A549 (cell line): ENCODE data around the gene KRT8.
A peak's percentile ranks its signal among the peaks of the same experiment; 100 is the strongest.

Experiments used
- CTCF ChIP-seq: fragments of >200 bp; sonication (Bioruptor Twin); formaldehyde crosslinking; IDR thresholded peaks from 3 replicates; pipeline ENCODE4 v1.5.1; 2016
- E2F6 ChIP-seq: IDR thresholded peaks from 2 replicates; pipeline ENCODE4 v1.6.1; 2012; ENCODE audit warnings: low read depth, borderline replicate concordance
- EP300 ChIP-seq, 2 experiments: fragments of >200 bp; sonication (Bioruptor Twin); formaldehyde crosslinking; IDR thresholded peaks; 2 replicates in 1 of 2; 3 replicates in 1 of 2; pipeline ENCODE4 v1.6.1; 2016 to 2017
- FOSL2 ChIP-seq, 2 experiments: fragments of 450-650 bp in 1 of 2; fragments of >200 bp in 1 of 2; sonication (Bioruptor Twin) in 1 of 2; formaldehyde crosslinking; IDR thresholded peaks; 2 replicates each; pipeline versions ENCODE4 v1.5.0 to v1.6.1; 2016 to 2020; ENCODE audit warnings: mild to moderate bottlenecking in 1 of 2, moderate library complexity in 1 of 2
- HOXA7 ChIP-seq: fragments of 250-450 bp; sonication (Bioruptor Pico); IDR thresholded peaks from 2 replicates; pipeline ENCODE4 v1.5.0; 2020; ENCODE audit warnings: mild to moderate bottlenecking, moderate library complexity
- POLR2A ChIP-seq: IDR thresholded peaks from 2 replicates; pipeline ENCODE4 v1.6.1; 2012; ENCODE audit warnings: mild to moderate bottlenecking, low read length
- REST ChIP-seq: fragments of 200-600 bp; sonication (generic); IDR thresholded peaks from 2 replicates; pipeline ENCODE4 v1.6.1; 2016; ENCODE audit warnings: antibody characterized with exemption, mild to moderate bottlenecking, moderate library complexity
- USF2 ChIP-seq: fragments of 450-650 bp; IDR thresholded peaks from 2 replicates; pipeline ENCODE4 v1.6.1; 2014; ENCODE audit warnings: antibody characterized with exemption
- TF ChIP-seq, protein P1 (sequence below): IDR thresholded peaks from 2 replicates; pipeline ENCODE4 v1.6.1; 2012

DNA sequence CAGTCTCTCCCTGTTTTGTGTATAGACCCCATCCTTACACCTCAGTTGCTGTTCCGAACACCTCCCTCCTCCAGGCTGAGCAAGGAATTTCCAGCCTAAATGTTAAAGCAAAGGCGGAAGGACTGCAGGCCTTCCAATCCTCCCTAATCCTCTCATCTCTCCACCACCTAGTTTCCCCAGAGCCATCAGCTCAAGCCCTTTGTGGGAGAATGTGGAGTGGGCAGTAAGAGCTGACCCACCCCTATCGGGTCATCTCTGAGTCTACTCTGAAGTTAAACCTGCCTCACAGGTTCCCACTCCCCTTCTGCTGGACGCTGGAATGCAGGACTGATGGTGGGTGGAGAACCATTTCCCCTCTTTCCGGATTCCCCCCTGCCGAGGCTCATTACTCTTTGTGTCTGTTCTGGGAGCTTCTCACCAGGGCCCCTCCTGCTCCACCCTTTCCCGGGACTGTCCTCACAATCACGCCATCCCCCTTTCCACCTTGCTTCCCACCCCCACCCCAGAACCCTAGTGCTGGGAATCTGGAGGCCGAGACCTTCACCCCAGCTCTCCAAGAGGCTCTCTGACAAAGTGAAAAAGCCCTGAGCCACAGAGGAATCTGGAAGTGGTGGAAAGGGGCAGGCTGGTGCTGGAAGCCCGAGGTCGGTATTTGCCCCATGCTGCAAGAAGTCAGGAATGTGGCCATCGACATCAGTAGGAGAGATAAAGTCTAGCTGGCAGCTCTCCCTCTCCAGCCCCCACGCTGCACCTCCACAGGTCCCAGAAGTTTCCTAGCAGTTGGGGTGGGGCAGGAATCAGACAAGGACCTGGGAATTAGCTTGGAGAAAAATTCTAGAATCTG is 40.7 kb upstream of the KRT8 start:
- TF ChIP-seq CTCF = no peak
- TF ChIP-seq EP300 (IDR thresholded peaks at IDR 0.05) = peak; percentile 63 to 89; a peak in 4 of 5 replicates
- peak; percentile 53; the same call in 1 of the 2 replicates for TF ChIP-seq HOXA7
- no peak for TF ChIP-seq USF2
- 0 out of 2 replicates have a peak, but pooled peaks have one; percentile 19 for TF ChIP-seq POLR2A
- no peak for TF ChIP-seq REST
- TF ChIP-seq, protein P1, sequence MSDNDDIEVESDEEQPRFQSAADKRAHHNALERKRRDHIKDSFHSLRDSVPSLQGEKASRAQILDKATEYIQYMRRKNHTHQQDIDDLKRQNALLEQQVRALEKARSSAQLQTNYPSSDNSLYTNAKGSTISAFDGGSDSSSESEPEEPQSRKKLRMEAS = peak; percentile 66
- no peak for TF ChIP-seq FOSL2 (IDR thresholded peaks at IDR 0.05)
- no peak; the same call in 1 of the 2 replicates for TF ChIP-seq FOSL2 (CRISPR knock-in tag; IDR thresholded peaks at IDR 0.05)
- TF ChIP-seq E2F6 = peak; percentile 60; the same call in 1 of the 2 replicates
